GM23338 (cell line): ENCODE measurements around the gene LENG9. TPM values are rescaled to one million over a fixed set of nuclear protein-coding genes. Genes with fewer than 3 reads are reported as not detected.
"Not testable (repeated sequence)": the region's sequence is repeated elsewhere in the genome, so short reads cannot be mapped to it uniquely, and the experiment has no call there.

Experiments used
- ATAC-seq: fragments of 200-7000 bp; cut with Tn5 transposase; 3 replicates; pipeline ENCODE4 v1.9.1; 2020
- DNase-seq: peaks from one replicate; pipeline ENCODE4 v3.0.0-alpha.2; 2015; ENCODE audit warnings: low spot score
- H2AFZ ChIP-seq: fragments of 200-600 bp; sonication (generic); 2 replicates; pipeline ENCODE4 v1.8.0; 2016; ENCODE audit warnings: antibody characterized with exemption, mild to moderate bottlenecking, moderate library complexity
- H3F3A ChIP-seq: fragments of 200-600 bp; sonication (generic); replicated peaks from 2 replicates; pipeline ENCODE4 v1.8.0; 2017; ENCODE audit warnings: antibody characterized with exemption, mixed run types, low read depth
- H3K27ac ChIP-seq: fragments of 200-600 bp; sonication (generic); 2 replicates; pipeline ENCODE4 v1.6.1; 2016; ENCODE audit warnings: low read depth
- H3K27me3 ChIP-seq: fragments of 200-600 bp; sonication (generic); 2 replicates; pipeline ENCODE4 v1.8.0; 2016; ENCODE audit warnings: mild to moderate bottlenecking, mixed run types, moderate library complexity; ENCODE audit not compliant: insufficient read depth
- H3K36me3 ChIP-seq: fragments of 200-600 bp; sonication (generic); 2 replicates; pipeline ENCODE4 v1.8.0; 2016; ENCODE audit warnings: mild to moderate bottlenecking; ENCODE audit not compliant: insufficient read depth
- H3K4me1 ChIP-seq: fragments of 200-600 bp; sonication (generic); 2 replicates; pipeline ENCODE4 v1.8.0; 2016; ENCODE audit warnings: mild to moderate bottlenecking, moderate library complexity; ENCODE audit not compliant: insufficient read depth
- H3K4me2 ChIP-seq: fragments of 200-600 bp; sonication (generic); 2 replicates; pipeline ENCODE4 v1.7.1; 2017; ENCODE audit warnings: mixed run types
- H3K4me3 ChIP-seq: fragments of 200-600 bp; sonication (generic); 2 replicates; pipeline ENCODE4 v1.6.1; 2016; ENCODE audit warnings: mixed run types
- H3K79me2 ChIP-seq: fragments of 200-600 bp; sonication (generic); replicated peaks from 2 replicates; pipeline ENCODE4 v1.8.0; 2017; ENCODE audit warnings: mild to moderate bottlenecking; ENCODE audit not compliant: insufficient read depth
- H3K9me2 ChIP-seq: fragments of 200-600 bp; sonication (generic); 2 replicates; pipeline ENCODE4 v1.8.0; 2017; ENCODE audit not compliant: insufficient read depth
- H4K20me1 ChIP-seq: fragments of 200-600 bp; sonication (generic); replicated peaks from 2 replicates; pipeline ENCODE4 v1.8.0; 2017; ENCODE audit warnings: mild to moderate bottlenecking; ENCODE audit not compliant: insufficient read depth
- H3K27ac Mint-ChIP-seq: 2 replicates; pipeline ENCODE4 v1.8.0; 2020; ENCODE audit warnings: inconsistent platforms, mild to moderate bottlenecking, moderate library complexity, mixed read lengths
- H3K27me3 Mint-ChIP-seq: 3 replicates; pipeline ENCODE4 v1.8.0; 2022; ENCODE audit warnings: low read depth, mild to moderate bottlenecking, moderate library complexity, mixed read lengths, inconsistent platforms; ENCODE audit not compliant: insufficient read depth, poor library complexity
- H3K36me3 Mint-ChIP-seq: 3 replicates; pipeline ENCODE4 v1.8.0; 2021; ENCODE audit warnings: low read depth, mild to moderate bottlenecking, inconsistent platforms, moderate library complexity, mixed read lengths
- H3K4me1 Mint-ChIP-seq: 3 replicates; pipeline ENCODE4 v1.8.0; 2020; ENCODE audit warnings: mild to moderate bottlenecking, inconsistent platforms, mixed read lengths
- H3K4me3 Mint-ChIP-seq: 3 replicates; pipeline ENCODE4 v1.8.0; 2021; ENCODE audit warnings: moderate library complexity, mild to moderate bottlenecking, inconsistent platforms, mixed read lengths
- H3K9me3 Mint-ChIP-seq: 3 replicates; pipeline ENCODE4 v1.8.0; 2020; ENCODE audit warnings: moderate library complexity, mild to moderate bottlenecking, inconsistent platforms, mixed read lengths
- ETS1 ChIP-seq: IDR thresholded peaks from 2 replicates; pipeline ENCODE4 v1.6.1; 2016; ENCODE audit warnings: antibody characterized with exemption
- EZH2phosphoT487 ChIP-seq: fragments of 200-600 bp; sonication (generic); IDR thresholded peaks from one replicate; pipeline ENCODE4 v1.8.1; 2018; ENCODE audit warnings: antibody characterized with exemption; ENCODE audit not compliant: unreplicated experiment
- JUNB ChIP-seq: IDR thresholded peaks from one replicate; pipeline ENCODE4 v1.6.1; 2016; ENCODE audit warnings: antibody characterized with exemption; ENCODE audit not compliant: unreplicated experiment
- NANOG ChIP-seq: IDR thresholded peaks from 2 replicates; pipeline ENCODE4 v1.6.1; 2016; ENCODE audit warnings: antibody characterized with exemption, borderline replicate concordance
- REST ChIP-seq: IDR thresholded peaks from one replicate; pipeline ENCODE4 v1.6.1; 2018; ENCODE audit warnings: antibody characterized with exemption; ENCODE audit not compliant: unreplicated experiment
- ZNF114 ChIP-seq: fragments of 250-450 bp; sonication (Bioruptor Pico); IDR thresholded peaks from 2 replicates; pipeline ENCODE4 v1.5.0; 2020; ENCODE audit warnings: mild to moderate bottlenecking, moderate library complexity
- polyA plus RNA-seq: library from polyadenylated mRNA; unstranded; fragments of >200 nt; fragmentation: Nextera tagmentation; extraction: Ambion mirVana; gene quantifications from 2 replicates; pipeline ENCODE4 v1.2.1, GENCODE V29; 2016
- total RNA-seq: library from RNA; depleted of rRNA; stranded (reverse); fragments of >200 nt; shearing (Covaris generic); gene quantifications from 2 replicates; pipeline ENCODE4 v1.2.3, GENCODE V29; 2014
- TF ChIP-seq, protein P1 (sequence below), 2 experiments: fragments of 200-600 bp in 1 of 2; sonication (generic) in 1 of 2; conservative IDR thresholded peaks; 2 replicates each; pipeline versions ENCODE4 v1.5.1 to v1.6.1; 2016 to 2017; ENCODE audit warnings: antibody characterized with exemption in 2 of 2, low read depth in 2 of 2, mild to moderate bottlenecking in 2 of 2, moderate library complexity in 1 of 2

Gene LENG9
- total and polyA plus RNA-seq, 2 experiments from 2014 or later, result 0.26 to 6.4 TPM

DNA sequence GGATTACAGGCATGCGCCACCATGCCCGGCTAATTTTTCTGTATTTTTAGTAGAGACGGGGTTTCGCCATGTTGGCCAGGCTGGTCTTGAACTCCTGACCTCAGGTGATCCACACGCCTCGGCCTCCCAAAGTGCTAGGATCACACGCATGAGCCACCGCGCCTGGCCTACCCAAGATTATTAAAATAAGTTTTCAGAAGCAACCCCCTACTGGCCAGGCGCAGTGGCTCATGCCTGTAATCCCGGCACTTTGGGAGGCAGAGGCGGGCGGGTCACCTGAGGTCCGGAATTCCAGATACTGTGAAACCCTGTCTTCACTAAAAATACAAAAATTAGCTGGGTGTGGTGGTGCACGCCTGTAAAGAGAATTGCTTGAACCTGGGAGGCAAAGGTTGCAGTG, 17.2 kb downstream of the LENG9 start:
- Mint-ChIP-seq H3K4me1 (peaks cover 19% of the 10 kb centered on the region), H3K27me3 (peaks cover 15% of the 10 kb centered on the region), H3K36me3 (peaks cover 44% of the 10 kb centered on the region), H3K9me3 (peaks cover 12% of the 10 kb centered on the region)
- not testable (repeated sequence) for DNase-seq, ATAC-seq, H3K4me2 ChIP-seq, H3K27ac Mint-ChIP-seq, H3K27me3 ChIP-seq, H3K9me2 ChIP-seq, H3F3A ChIP-seq, H3K4me3 Mint-ChIP-seq, H3K4me1 ChIP-seq, H3K27ac ChIP-seq, H2AFZ ChIP-seq, H3K36me3 ChIP-seq, H3K4me3 ChIP-seq
- Histone ChIP-seq H3K79me2 (peaks cover 49% of the 10 kb centered on the region), H4K20me1 (peaks cover 23% of the 10 kb centered on the region)

- Histone ChIP-seq H3K4me1 (no peaks in the 10 kb centered on the region; the same call in 1 of the 2 replicates), H3K79me2 (peaks cover 36% of the 10 kb centered on the region), H3K27ac (no peak overlapping the region), H3K4me2 (no peak overlapping the region), H2AFZ (no peak overlapping the region), H4K20me1 (peaks cover 17% of the 10 kb centered on the region; the same call in 1 of the 2 replicates), H3K27me3 (no peaks in the 10 kb centered on the region), H3K9me2 (no peaks in the 10 kb centered on the region), H3K4me3 (no peak overlapping the region), H3F3A (0 out of 2 replicates have a peak, but pooled peaks cover 4% of the 10 kb centered on the region), H3K36me3 (no peaks in the 10 kb centered on the region)
- peaks cover 13% of the 10 kb centered on the region for H3K27me3 Mint-ChIP-seq
- ATAC-seq (no peak), DNase-seq (no peak)
- H3K4me1 Mint-ChIP-seq, result peaks cover 6% of the 10 kb centered on the region; the same call in 2 of the 3 replicates
- no peak for TF ChIP-seq REST
- H3K4me3 Mint-ChIP-seq, result no peak overlapping the region
- H3K9me3 Mint-ChIP-seq, result peaks cover 8% of the 10 kb centered on the region; the same call in 2 of the 3 replicates
- no peak overlapping the region for H3K27ac Mint-ChIP-seq
- H3K36me3 Mint-ChIP-seq, result peaks cover 34% of the 10 kb centered on the region
These were observed 18.8 kb downstream of the LENG9 start for GRCh38 chr19:54444737-54445136.

GRCh38 chr19:54440641-54441040, 22.9 kb downstream of the LENG9 start:
- Histone ChIP-seq H3K4me2 (no peak overlapping the region), H2AFZ (no peak overlapping the region), H4K20me1 (peaks cover 9% of the 10 kb centered on the region; the same call in 1 of the 2 replicates), H3K4me3 (no peak overlapping the region), H3K27me3 (no peaks in the 10 kb centered on the region), H3K4me1 (peaks cover 15% of the 10 kb centered on the region), H3K27ac (no peak overlapping the region), H3K9me2 (no peaks in the 10 kb centered on the region), H3K79me2 (peaks cover 3% of the 10 kb centered on the region), H3K36me3 (no peaks in the 10 kb centered on the region), H3F3A (0 out of 2 replicates have a peak, but pooled peaks cover 4% of the 10 kb centered on the region)
- Mint-ChIP-seq H3K27me3 (peaks cover 12% of the 10 kb centered on the region), H3K27ac (no peak overlapping the region), H3K9me3 (no peaks in the 10 kb centered on the region; the same call in 2 of the 3 replicates), H3K4me1 (peaks cover 28% of the 10 kb centered on the region), H3K36me3 (peaks cover 38% of the 10 kb centered on the region), H3K4me3 (no peak overlapping the region)
- no peak for DNase-seq
- ATAC-seq, result no peak
- TF ChIP-seq ZNF114 (CRISPR knock-in tag) (no peak), ETS1 (no peak), EZH2phosphoT487 (no peak), JUNB (no peak), NANOG (no peak)
- TF ChIP-seq, protein P1, sequence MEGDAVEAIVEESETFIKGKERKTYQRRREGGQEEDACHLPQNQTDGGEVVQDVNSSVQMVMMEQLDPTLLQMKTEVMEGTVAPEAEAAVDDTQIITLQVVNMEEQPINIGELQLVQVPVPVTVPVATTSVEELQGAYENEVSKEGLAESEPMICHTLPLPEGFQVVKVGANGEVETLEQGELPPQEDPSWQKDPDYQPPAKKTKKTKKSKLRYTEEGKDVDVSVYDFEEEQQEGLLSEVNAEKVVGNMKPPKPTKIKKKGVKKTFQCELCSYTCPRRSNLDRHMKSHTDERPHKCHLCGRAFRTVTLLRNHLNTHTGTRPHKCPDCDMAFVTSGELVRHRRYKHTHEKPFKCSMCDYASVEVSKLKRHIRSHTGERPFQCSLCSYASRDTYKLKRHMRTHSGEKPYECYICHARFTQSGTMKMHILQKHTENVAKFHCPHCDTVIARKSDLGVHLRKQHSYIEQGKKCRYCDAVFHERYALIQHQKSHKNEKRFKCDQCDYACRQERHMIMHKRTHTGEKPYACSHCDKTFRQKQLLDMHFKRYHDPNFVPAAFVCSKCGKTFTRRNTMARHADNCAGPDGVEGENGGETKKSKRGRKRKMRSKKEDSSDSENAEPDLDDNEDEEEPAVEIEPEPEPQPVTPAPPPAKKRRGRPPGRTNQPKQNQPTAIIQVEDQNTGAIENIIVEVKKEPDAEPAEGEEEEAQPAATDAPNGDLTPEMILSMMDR (conservative IDR thresholded peaks at IDR 0.05; ENCODE audit: low read depth in 2 of 2), result no peak
